ENCODE results near the gene NUP214. TPM values are rescaled to one million over a fixed set of nuclear protein-coding genes. Genes with fewer than 3 reads are reported as not detected.

Gene NUP214
- total RNA-seq, 1 experiment from 2014 or later: 35.5 TPM

- intact Hi-C loops (cut with micrococcal nuclease): no loop called here
- no peak overlapping the region for H2AFZ ChIP-seq (ENCODE audit: low read depth, low read length, poor library complexity, severe bottlenecking)
- no peaks in the 10 kb centered on the region for H3K79me2 ChIP-seq (ENCODE audit: insufficient read depth, low read length)
- H3K9ac ChIP-seq (ENCODE audit: low read length): no peak overlapping the region
- no peaks in the 10 kb centered on the region for H3K27me3 ChIP-seq (ENCODE audit: insufficient read depth, low read length)
- no peaks in the 10 kb centered on the region for H3K9me2 ChIP-seq (ENCODE audit: insufficient read depth)
- no peaks in the 10 kb centered on the region for H4K20me1 ChIP-seq (ENCODE audit: insufficient read depth)
- no peak overlapping the region for H3K27ac ChIP-seq (ENCODE audit: low read depth, low read length)
- peaks cover 2 to 22% of the 10 kb centered on the region in 2 experiments; a peak in 3 of 4 replicates for H3K36me3 ChIP-seq (ENCODE audit: control insufficient read depth in 1 of 2, insufficient read depth in 2 of 2, low read length in 2 of 2)
- ChIA-PET CTCF (no interaction called here), POLR2A (no interaction called here), RAD21 (ENCODE audit: low non-redundant PET in 1 of 2, low total read pairs in 2 of 2, uncharacterized antibody in 2 of 2, unreplicated experiment in 2 of 2) (no interaction called here)
- DNase-seq (ENCODE audit: low read depth, low spot score): no peak
- H3K9me3 ChIP-seq (ENCODE audit: control insufficient read depth in 1 of 2, insufficient read depth in 1 of 2, low read depth in 1 of 2, low read length in 2 of 2): no peaks in the 10 kb centered on the region
- no peak for TF ChIP-seq TCF7L2 (IDR thresholded peaks at IDR 0.05; ENCODE audit: borderline replicate concordance, extremely low read depth, insufficient read depth, insufficient read length)
- no peak for TF ChIP-seq POLR2AphosphoS5 (IDR thresholded peaks at IDR 0.05; ENCODE audit: low read depth, low read length)
- no peak for TF ChIP-seq ELF1 (IDR thresholded peaks at IDR 0.05; ENCODE audit: borderline replicate concordance, low read depth)
- no peak for TF ChIP-seq CEBPB (IDR thresholded peaks at IDR 0.05; ENCODE audit: low read depth)
- BruUV-seq (replicated peaks): no TSS peak
- H3K4me2 ChIP-seq (ENCODE audit: low read length): no peak overlapping the region
- no peaks in the 10 kb centered on the region for H3K4me1 ChIP-seq (ENCODE audit: control insufficient read depth in 1 of 2, insufficient read depth in 2 of 2, low read length in 2 of 2)
- no peak for ATAC-seq
- H3K4me3 ChIP-seq (replicated peaks in 1 of 2; ENCODE audit: low read depth in 1 of 2, low read length in 2 of 2): no peak overlapping the region
Measured at GRCh38 chr9:131222460-131222859, 97.1 kb downstream of the NUP214 start.

- intact Hi-C loops (cut with micrococcal nuclease): no loop called here
- no peak for TF ChIP-seq YY1 (IDR thresholded peaks at IDR 0.05; ENCODE audit: extremely low read depth, insufficient replicate concordance, low read depth, low read length)
- TF ChIP-seq SIN3A (IDR thresholded peaks at IDR 0.05; ENCODE audit: low read depth): no peak
- TF ChIP-seq POLR2AphosphoS5 (IDR thresholded peaks at IDR 0.05; ENCODE audit: low read depth, low read length): no peak
- TF ChIP-seq CTCF (IDR thresholded peaks at IDR 0.05 in 2 of 3, conservative IDR thresholded peaks at IDR 0.05 in 1 of 3; ENCODE audit: borderline replicate concordance in 1 of 3, insufficient read depth in 1 of 3, low read depth in 2 of 3, low read length in 2 of 3): no peak
- no peak for TF ChIP-seq FOSL1 (IDR thresholded peaks at IDR 0.05; ENCODE audit: low read depth)
- no peak for TF ChIP-seq CEBPB (IDR thresholded peaks at IDR 0.05; ENCODE audit: low read depth)
- no peak for TF ChIP-seq TCF7L2 (IDR thresholded peaks at IDR 0.05; ENCODE audit: borderline replicate concordance, extremely low read depth, insufficient read depth, insufficient read length)
- no peak for TF ChIP-seq REST (IDR thresholded peaks at IDR 0.05; ENCODE audit: low read depth)
- no peak for TF ChIP-seq SRF (IDR thresholded peaks at IDR 0.05; ENCODE audit: low read depth)
- TF ChIP-seq ZNF274 (IDR thresholded peaks at IDR 0.05; ENCODE audit: low read depth, low read length): no peak
- TF ChIP-seq EZH2phosphoT487 (IDR thresholded peaks at IDR 0.05; ENCODE audit: borderline replicate concordance): no peak
Measured at GRCh38 chr9:131226226-131226625, 100.8 kb downstream of the NUP214 start.

More at GRCh38 chr9:131226226-131226625, 100.8 kb downstream of the NUP214 start:
- ATAC-seq (no peak), DNase-seq (ENCODE audit: low read depth, low spot score) (no peak)
- Histone ChIP-seq H3K9me3 (ENCODE audit: control insufficient read depth in 1 of 2, insufficient read depth in 1 of 2, low read depth in 1 of 2, low read length in 2 of 2) (no peaks in the 10 kb centered on the region), H3K9me2 (ENCODE audit: insufficient read depth) (no peaks in the 10 kb centered on the region), H3K9ac (ENCODE audit: low read length) (no peak overlapping the region), H3K4me2 (ENCODE audit: low read length) (no peak overlapping the region), H3K27ac (ENCODE audit: low read depth, low read length) (no peak overlapping the region), H3K27me3 (ENCODE audit: insufficient read depth, low read length) (no peaks in the 10 kb centered on the region), H3K4me1 (ENCODE audit: control insufficient read depth in 1 of 2, insufficient read depth in 2 of 2, low read length in 2 of 2) (no peaks in the 10 kb centered on the region), H3K4me3 (replicated peaks in 1 of 2; ENCODE audit: low read depth in 1 of 2, low read length in 2 of 2) (no peak overlapping the region), H3K79me2 (ENCODE audit: insufficient read depth, low read length) (no peaks in the 10 kb centered on the region), H4K20me1 (ENCODE audit: insufficient read depth) (no peaks in the 10 kb centered on the region), H2AFZ (ENCODE audit: low read depth, low read length, poor library complexity, severe bottlenecking) (no peak overlapping the region), H3K36me3 (ENCODE audit: control insufficient read depth in 1 of 2, insufficient read depth in 2 of 2, low read length in 2 of 2) (peaks cover 10 to 32% of the 10 kb centered on the region in 2 experiments)
- RAD21 ChIA-PET (ENCODE audit: low non-redundant PET in 1 of 2, low total read pairs in 2 of 2, uncharacterized antibody in 2 of 2, unreplicated experiment in 2 of 2): no interaction called here
- no TSS peak for BruUV-seq (replicated peaks)
- POLR2A ChIA-PET: no interaction called here
- CTCF ChIA-PET: no interaction called here
